Upper lobe of left lung (tissue), 6 donors: Measurements from ENCODE around the gene LHX4. TPM values are rescaled to one million over a fixed set of nuclear protein-coding genes. Genes with fewer than 3 reads are reported as not detected.

Source experiments
- ATAC-seq, 2 donors: fragments of 200-7000 bp; cut with Tn5 transposase; one replicate each; pipeline ENCODE4 v1.9.1; 2022; ENCODE audit warnings: mild to moderate bottlenecking in 2 of 2, moderate library complexity in 2 of 2; ENCODE audit not compliant: low FRiP score in 2 of 2
- DNase-seq, 2 donors: peaks; one replicate each; pipeline ENCODE4 v3.0.0-alpha.2; 2019 to 2020
- H3K27ac ChIP-seq, 4 donors: fragments of 200-600 bp; sonication (generic); one replicate each; pipeline ENCODE4 v1.5.1; 2016 to 2019
- H3K27me3 ChIP-seq, 4 donors: fragments of 200-600 bp; sonication (generic); one replicate each; pipeline ENCODE4 v1.5.1; 2017 to 2019
- H3K36me3 ChIP-seq, 4 donors: fragments of 200-600 bp; sonication (generic); one replicate each; pipeline ENCODE4 v1.5.1; 2016 to 2019
- H3K4me1 ChIP-seq, 4 donors: fragments of 200-600 bp; sonication (generic); one replicate each; pipeline ENCODE4 v1.5.1; 2018 to 2019
- H3K4me3 ChIP-seq, 4 donors: fragments of 200-600 bp; sonication (generic); one replicate each; pipeline ENCODE4 v1.5.1; 2017 to 2019; ENCODE audit warnings: mild to moderate bottlenecking in 2 of 4, moderate library complexity in 1 of 4
- H3K9me3 ChIP-seq, 4 donors: fragments of 200-600 bp; sonication (generic); one replicate each; pipeline ENCODE4 v1.5.1; 2018 to 2019
- EP300 ChIP-seq, 4 donors: sonication (generic); formaldehyde crosslinking; IDR thresholded peaks; one replicate each; pipeline ENCODE4 v1.5.1; 2017; ENCODE audit warnings: antibody characterized with exemption in 4 of 4, control low read depth in 2 of 4
- POLR2A ChIP-seq, 4 donors: fragments of 450-650 bp; IDR thresholded peaks; one replicate each; pipeline ENCODE4 v1.5.1; 2016 to 2017; ENCODE audit warnings: antibody characterized with exemption in 4 of 4, mild to moderate bottlenecking in 2 of 4
- POLR2AphosphoS5 ChIP-seq, 2 donors: sonication (generic); formaldehyde crosslinking; IDR thresholded peaks; one replicate each; pipeline ENCODE4 v1.5.1; 2017; ENCODE audit warnings: antibody characterized with exemption in 2 of 2
- whole genome bisulfite sequencing, 2 donors: methylation state at CpG; one replicate each; pipeline ENCODE4 v1.1.5; 2017 to 2018; 5-methylcytosine and 5-hydroxymethylcytosine counted together
- total RNA-seq, 6 donors: library from RNA; depleted of rRNA in 4 of 6; stranded (reverse); fragments of >200 nt in 4 of 6; gene quantifications; one replicate each; pipeline versions ENCODE4 v1.1.0 to v1.2.1, GENCODE V29; 2016 to 2021
- TF ChIP-seq, protein P1 (sequence below), 6 experiments: fragments of 450-650 bp in 4 of 6; fragments of 200-600 bp in 2 of 6; sonication (generic) in 2 of 6; IDR thresholded peaks; one replicate each; pipeline ENCODE4 v1.5.1; 2016 to 2019; ENCODE audit warnings: antibody characterized with exemption in 6 of 6
- donor health status: DM: no; HTN: no; CAD: no; lungs with moderate emphysema.
- donor health status: DM: no; HTN: yes; CAD: no; lungs with severe emphysema.

Gene LHX4
- total RNA-seq, 6 donors from 2014 or later: 0.17 to 1.0 (median 0.30) TPM; not detected in 3

- Histone ChIP-seq H3K4me1 (no peaks in the 10 kb centered on the region), H3K36me3 (peaks cover 7 to 94% (median 79%) of the 10 kb centered on the region in 4 donors), H3K27ac (no peak overlapping the region), H3K4me3 (no peak overlapping the region), H3K9me3 (no peaks in the 10 kb centered on the region), H3K27me3 (no peaks in the 10 kb centered on the region)
- no peak for TF ChIP-seq EP300 (IDR thresholded peaks at IDR 0.05)
- no peak for TF ChIP-seq POLR2A (IDR thresholded peaks at IDR 0.05)
- TF ChIP-seq, protein P1, sequence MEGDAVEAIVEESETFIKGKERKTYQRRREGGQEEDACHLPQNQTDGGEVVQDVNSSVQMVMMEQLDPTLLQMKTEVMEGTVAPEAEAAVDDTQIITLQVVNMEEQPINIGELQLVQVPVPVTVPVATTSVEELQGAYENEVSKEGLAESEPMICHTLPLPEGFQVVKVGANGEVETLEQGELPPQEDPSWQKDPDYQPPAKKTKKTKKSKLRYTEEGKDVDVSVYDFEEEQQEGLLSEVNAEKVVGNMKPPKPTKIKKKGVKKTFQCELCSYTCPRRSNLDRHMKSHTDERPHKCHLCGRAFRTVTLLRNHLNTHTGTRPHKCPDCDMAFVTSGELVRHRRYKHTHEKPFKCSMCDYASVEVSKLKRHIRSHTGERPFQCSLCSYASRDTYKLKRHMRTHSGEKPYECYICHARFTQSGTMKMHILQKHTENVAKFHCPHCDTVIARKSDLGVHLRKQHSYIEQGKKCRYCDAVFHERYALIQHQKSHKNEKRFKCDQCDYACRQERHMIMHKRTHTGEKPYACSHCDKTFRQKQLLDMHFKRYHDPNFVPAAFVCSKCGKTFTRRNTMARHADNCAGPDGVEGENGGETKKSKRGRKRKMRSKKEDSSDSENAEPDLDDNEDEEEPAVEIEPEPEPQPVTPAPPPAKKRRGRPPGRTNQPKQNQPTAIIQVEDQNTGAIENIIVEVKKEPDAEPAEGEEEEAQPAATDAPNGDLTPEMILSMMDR (IDR thresholded peaks at IDR 0.05): no peak
- TF ChIP-seq POLR2AphosphoS5 (IDR thresholded peaks at IDR 0.05): no peak
- ATAC-seq (no peak), DNase-seq (no peak)
- WGBS, 2 donors: 89 to 92% methylated on average over 18 of the region's 18 CpGs
Measured at GRCh38 chr1:180193141-180194047, 36.7 kb upstream of the LHX4 start.

DNA sequence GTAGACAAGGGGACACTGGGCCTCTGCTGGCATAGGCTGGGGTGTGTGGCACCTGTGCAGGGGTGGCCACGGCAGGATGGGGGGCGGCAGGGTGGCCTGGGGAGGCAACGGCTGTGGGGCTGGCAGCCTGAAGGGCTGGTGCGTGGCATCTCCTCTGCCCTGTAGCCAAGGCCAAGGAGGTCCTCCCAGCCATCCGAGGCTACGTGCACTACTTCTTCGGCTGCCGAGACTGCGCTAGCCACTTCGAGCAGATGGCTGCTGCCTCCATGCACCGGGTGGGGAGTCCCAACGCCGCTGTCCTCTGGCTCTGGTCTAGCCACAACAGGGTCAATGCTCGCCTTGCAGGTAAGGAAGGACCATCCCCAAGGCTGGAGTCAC, 36.0 kb upstream of the LHX4 start:
- no peak overlapping the region for H3K4me3 ChIP-seq
- no peaks in the 10 kb centered on the region for H3K9me3 ChIP-seq
- no peaks in the 10 kb centered on the region for H3K4me1 ChIP-seq
- 90 to 98% methylated on average over 4 to 14 of the region's 14 CpGs for WGBS, 2 donors
- peaks cover 7 to 92% (median 79%) of the 10 kb centered on the region in 4 donors for H3K36me3 ChIP-seq
- no peaks in the 10 kb centered on the region for H3K27me3 ChIP-seq
- TF ChIP-seq EP300 (IDR thresholded peaks at IDR 0.05) (no peak), POLR2A (IDR thresholded peaks at IDR 0.05) (no peak), POLR2AphosphoS5 (IDR thresholded peaks at IDR 0.05) (no peak)
- TF ChIP-seq, protein P1 (IDR thresholded peaks at IDR 0.05): no peak
- DNase-seq (no peak), ATAC-seq (no peak)
- no peak overlapping the region for H3K27ac ChIP-seq

- no peak overlapping the region for H3K4me3 ChIP-seq
- TF ChIP-seq, protein P1 (IDR thresholded peaks at IDR 0.05): no peak
- no peak for TF ChIP-seq POLR2A (IDR thresholded peaks at IDR 0.05)
- ATAC-seq (no peak), DNase-seq (no peak)
- H3K36me3 ChIP-seq: peaks cover 7 to 92% (median 73%) of the 10 kb centered on the region in 4 donors
- no peaks in the 10 kb centered on the region for H3K9me3 ChIP-seq
- 86 to 88% methylated on average over 18 to 19 of the region's 19 CpGs for WGBS, 2 donors
- no peaks in the 10 kb centered on the region for H3K27me3 ChIP-seq
- no peaks in the 10 kb centered on the region for H3K4me1 ChIP-seq
- no peak overlapping the region for H3K27ac ChIP-seq
Measured at GRCh38 chr1:180194546-180195207, 35.4 kb upstream of the LHX4 start.

DNA sequence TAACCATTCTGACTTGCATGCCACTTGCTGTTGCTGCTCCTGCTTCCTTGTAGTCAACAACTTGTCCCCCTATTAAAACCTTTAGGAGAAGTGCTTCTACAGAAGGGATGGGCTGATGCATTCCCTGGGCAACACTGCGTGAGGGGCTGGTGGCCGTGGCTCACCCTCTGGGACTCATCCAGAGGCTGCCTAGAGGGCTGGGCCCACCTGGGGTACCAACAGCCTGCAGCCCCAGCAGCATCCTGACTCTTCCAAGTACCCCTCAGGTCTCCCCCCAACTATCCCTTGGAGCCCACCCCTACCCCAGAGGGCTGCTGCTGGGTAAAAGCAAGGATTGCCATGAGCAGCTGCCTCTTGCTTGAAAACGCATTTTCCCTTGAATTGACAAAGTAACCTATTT, 34.7 kb upstream of the LHX4 start:
- Histone ChIP-seq H3K36me3 (peaks cover 7 to 88% (median 66%) of the 10 kb centered on the region in 4 donors), H3K27me3 (no peaks in the 10 kb centered on the region), H3K9me3 (no peaks in the 10 kb centered on the region), H3K4me3 (no peak overlapping the region), H3K4me1 (no peaks in the 10 kb centered on the region), H3K27ac (no peak overlapping the region)
- no peak for DNase-seq
- no peak for ATAC-seq
- WGBS, 2 donors: 97 to 100% methylated on average over 3 of the region's 3 CpGs
- TF ChIP-seq POLR2AphosphoS5 (IDR thresholded peaks at IDR 0.05) (no peak), POLR2A (IDR thresholded peaks at IDR 0.05) (no peak), EP300 (IDR thresholded peaks at IDR 0.05) (no peak)
- TF ChIP-seq, protein P1 (IDR thresholded peaks at IDR 0.05): no peak
